Measurements from ENCODE around the gene MMP10. TPM values are rescaled to one million over a fixed set of nuclear protein-coding genes. Genes with fewer than 3 reads are reported as not detected.

The MMP10 gene
- total RNA-seq, 1 experiment from 2014 or later, result not detected

DNA sequence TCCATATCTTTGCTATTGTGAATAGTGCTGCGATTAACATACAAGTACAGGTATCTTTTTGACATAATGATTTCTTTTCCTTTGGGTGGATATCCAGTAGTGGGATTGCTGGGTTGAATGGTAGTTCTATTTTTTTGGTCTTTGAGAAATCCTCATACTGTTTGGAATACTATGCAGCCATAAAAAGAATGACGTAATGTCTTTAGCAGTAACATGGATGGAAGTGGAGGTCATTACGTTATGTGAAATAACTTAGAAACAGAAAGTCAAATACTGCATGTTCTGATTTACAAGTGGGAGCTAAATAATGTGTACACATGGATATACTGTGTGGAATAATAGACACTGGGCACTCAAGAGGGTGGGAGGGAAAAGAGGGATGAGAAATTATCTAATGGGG, 4.0 kb upstream of the MMP10 start:
- ATAC-seq (no peak), DNase-seq (ENCODE audit: low spot score) (no peak)
- no peak overlapping the region for H3K4me3 Mint-ChIP-seq
- ChIA-PET POLR2A (no interaction called here), CTCF (interaction anchor here (0.8 kb wide), 1 partner anchor 157 kb away, joined by 3 read pairs; no protein-coding TSS in a partner anchor)
- peaks cover 17% of the 10 kb centered on the region for H3K4me1 Mint-ChIP-seq
- no peak overlapping the region for H3K27ac Mint-ChIP-seq
- no peaks in the 10 kb centered on the region for H3K36me3 Mint-ChIP-seq
- peaks cover 7% of the 10 kb centered on the region for H3K9me3 Mint-ChIP-seq
- H3K27me3 Mint-ChIP-seq (ENCODE audit: low read depth), result no peaks in the 10 kb centered on the region
- TF ChIP-seq, protein P1, sequence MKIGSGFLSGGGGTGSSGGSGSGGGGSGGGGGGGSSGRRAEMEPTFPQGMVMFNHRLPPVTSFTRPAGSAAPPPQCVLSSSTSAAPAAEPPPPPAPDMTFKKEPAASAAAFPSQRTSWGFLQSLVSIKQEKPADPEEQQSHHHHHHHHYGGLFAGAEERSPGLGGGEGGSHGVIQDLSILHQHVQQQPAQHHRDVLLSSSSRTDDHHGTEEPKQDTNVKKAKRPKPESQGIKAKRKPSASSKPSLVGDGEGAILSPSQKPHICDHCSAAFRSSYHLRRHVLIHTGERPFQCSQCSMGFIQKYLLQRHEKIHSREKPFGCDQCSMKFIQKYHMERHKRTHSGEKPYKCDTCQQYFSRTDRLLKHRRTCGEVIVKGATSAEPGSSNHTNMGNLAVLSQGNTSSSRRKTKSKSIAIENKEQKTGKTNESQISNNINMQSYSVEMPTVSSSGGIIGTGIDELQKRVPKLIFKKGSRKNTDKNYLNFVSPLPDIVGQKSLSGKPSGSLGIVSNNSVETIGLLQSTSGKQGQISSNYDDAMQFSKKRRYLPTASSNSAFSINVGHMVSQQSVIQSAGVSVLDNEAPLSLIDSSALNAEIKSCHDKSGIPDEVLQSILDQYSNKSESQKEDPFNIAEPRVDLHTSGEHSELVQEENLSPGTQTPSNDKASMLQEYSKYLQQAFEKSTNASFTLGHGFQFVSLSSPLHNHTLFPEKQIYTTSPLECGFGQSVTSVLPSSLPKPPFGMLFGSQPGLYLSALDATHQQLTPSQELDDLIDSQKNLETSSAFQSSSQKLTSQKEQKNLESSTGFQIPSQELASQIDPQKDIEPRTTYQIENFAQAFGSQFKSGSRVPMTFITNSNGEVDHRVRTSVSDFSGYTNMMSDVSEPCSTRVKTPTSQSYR (CRISPR knock-in tag; IDR thresholded peaks at IDR 0.05), result no peak

GRCh38 chr11:102783720-102784119, 3.3 kb upstream of the MMP10 start:
- DNase-seq (ENCODE audit: low spot score), result no peak
- Mint-ChIP-seq H3K27me3 (ENCODE audit: low read depth) (no peaks in the 10 kb centered on the region), H3K4me3 (no peak overlapping the region), H3K36me3 (no peaks in the 10 kb centered on the region), H3K4me1 (peaks cover 19% of the 10 kb centered on the region), H3K9me3 (peaks cover 7% of the 10 kb centered on the region), H3K27ac (no peak overlapping the region)
- ATAC-seq, result no peak
- ChIA-PET CTCF (interaction anchor here (0.8 kb wide), 1 partner anchor 157 kb away, joined by 3 read pairs; no protein-coding TSS in a partner anchor), POLR2A (no interaction called here)
- TF ChIP-seq FOXJ3 (CRISPR knock-in tag; IDR thresholded peaks at IDR 0.05; ENCODE audit: borderline replicate concordance) (no peak), ELF4 (CRISPR knock-in tag; IDR thresholded peaks at IDR 0.05; ENCODE audit: low read depth) (no peak), ZNF219 (CRISPR knock-in tag; IDR thresholded peaks at IDR 0.05; ENCODE audit: borderline replicate concordance) (no peak), TP53 (CRISPR knock-in tag; IDR thresholded peaks at IDR 0.05) (no peak)
- TF ChIP-seq, protein P2, sequence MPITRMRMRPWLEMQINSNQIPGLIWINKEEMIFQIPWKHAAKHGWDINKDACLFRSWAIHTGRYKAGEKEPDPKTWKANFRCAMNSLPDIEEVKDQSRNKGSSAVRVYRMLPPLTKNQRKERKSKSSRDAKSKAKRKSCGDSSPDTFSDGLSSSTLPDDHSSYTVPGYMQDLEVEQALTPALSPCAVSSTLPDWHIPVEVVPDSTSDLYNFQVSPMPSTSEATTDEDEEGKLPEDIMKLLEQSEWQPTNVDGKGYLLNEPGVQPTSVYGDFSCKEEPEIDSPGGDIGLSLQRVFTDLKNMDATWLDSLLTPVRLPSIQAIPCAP (CRISPR knock-in tag; IDR thresholded peaks at IDR 0.05), result no peak

GRCh38 chr11:102783016-102783415, 2.6 kb upstream of the MMP10 start:
- ChIA-PET CTCF (interaction anchor here (1.5 kb wide), 1 partner anchor 132 kb away, joined by 4 read pairs; no protein-coding TSS in a partner anchor), POLR2A (no interaction called here)
- no peak overlapping the region for H3K27ac Mint-ChIP-seq
- ATAC-seq, result no peak
- peaks cover 19% of the 10 kb centered on the region for H3K4me1 Mint-ChIP-seq
- H3K9me3 Mint-ChIP-seq, result peaks cover 7% of the 10 kb centered on the region
- no peaks in the 10 kb centered on the region for H3K27me3 Mint-ChIP-seq (ENCODE audit: low read depth)
- no peak for DNase-seq (ENCODE audit: low spot score)
- no peaks in the 10 kb centered on the region for H3K36me3 Mint-ChIP-seq
- no peak overlapping the region for H3K4me3 Mint-ChIP-seq
- no peak for TF ChIP-seq KAT7 (CRISPR knock-in tag; IDR thresholded peaks at IDR 0.05; ENCODE audit: borderline replicate concordance)
- no peak for TF ChIP-seq NR1H2 (CRISPR knock-in tag; IDR thresholded peaks at IDR 0.05)
- TF ChIP-seq TP53 (CRISPR knock-in tag; IDR thresholded peaks at IDR 0.05), result no peak
- no peak for TF ChIP-seq ATF6 (CRISPR knock-in tag; IDR thresholded peaks at IDR 0.05)
- TF ChIP-seq AFF4 (CRISPR knock-in tag; IDR thresholded peaks at IDR 0.05; ENCODE audit: borderline replicate concordance), result no peak
- TF ChIP-seq NFYB (CRISPR knock-in tag; conservative IDR thresholded peaks at IDR 0.05; ENCODE audit: low read depth), result no peak
- no peak for TF ChIP-seq SP1 (CRISPR knock-in tag; conservative IDR thresholded peaks at IDR 0.05)
- TF ChIP-seq, protein P3, sequence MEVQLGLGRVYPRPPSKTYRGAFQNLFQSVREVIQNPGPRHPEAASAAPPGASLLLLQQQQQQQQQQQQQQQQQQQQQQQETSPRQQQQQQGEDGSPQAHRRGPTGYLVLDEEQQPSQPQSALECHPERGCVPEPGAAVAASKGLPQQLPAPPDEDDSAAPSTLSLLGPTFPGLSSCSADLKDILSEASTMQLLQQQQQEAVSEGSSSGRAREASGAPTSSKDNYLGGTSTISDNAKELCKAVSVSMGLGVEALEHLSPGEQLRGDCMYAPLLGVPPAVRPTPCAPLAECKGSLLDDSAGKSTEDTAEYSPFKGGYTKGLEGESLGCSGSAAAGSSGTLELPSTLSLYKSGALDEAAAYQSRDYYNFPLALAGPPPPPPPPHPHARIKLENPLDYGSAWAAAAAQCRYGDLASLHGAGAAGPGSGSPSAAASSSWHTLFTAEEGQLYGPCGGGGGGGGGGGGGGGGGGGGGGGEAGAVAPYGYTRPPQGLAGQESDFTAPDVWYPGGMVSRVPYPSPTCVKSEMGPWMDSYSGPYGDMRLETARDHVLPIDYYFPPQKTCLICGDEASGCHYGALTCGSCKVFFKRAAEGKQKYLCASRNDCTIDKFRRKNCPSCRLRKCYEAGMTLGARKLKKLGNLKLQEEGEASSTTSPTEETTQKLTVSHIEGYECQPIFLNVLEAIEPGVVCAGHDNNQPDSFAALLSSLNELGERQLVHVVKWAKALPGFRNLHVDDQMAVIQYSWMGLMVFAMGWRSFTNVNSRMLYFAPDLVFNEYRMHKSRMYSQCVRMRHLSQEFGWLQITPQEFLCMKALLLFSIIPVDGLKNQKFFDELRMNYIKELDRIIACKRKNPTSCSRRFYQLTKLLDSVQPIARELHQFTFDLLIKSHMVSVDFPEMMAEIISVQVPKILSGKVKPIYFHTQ (CRISPR knock-in tag; IDR thresholded peaks at IDR 0.05), result no peak
- TF ChIP-seq, protein P4, sequence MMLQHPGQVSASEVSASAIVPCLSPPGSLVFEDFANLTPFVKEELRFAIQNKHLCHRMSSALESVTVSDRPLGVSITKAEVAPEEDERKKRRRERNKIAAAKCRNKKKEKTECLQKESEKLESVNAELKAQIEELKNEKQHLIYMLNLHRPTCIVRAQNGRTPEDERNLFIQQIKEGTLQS (CRISPR knock-in tag; conservative IDR thresholded peaks at IDR 0.05), result no peak

Data from WTC11 (cell line).